HG02763 (cell line): ENCODE measurements around the gene ITGB8.
"Not testable (repeated sequence)": the region's sequence is repeated elsewhere in the genome, so short reads cannot be mapped to it uniquely, and the experiment has no call there.

Experiments used
- ATAC-seq: cut with Tn5 transposase; IDR thresholded peaks from one replicate; pipeline ENCODE4 v1.9.1; 2021; ENCODE audit warnings: mild to moderate bottlenecking, moderate library complexity; ENCODE audit not compliant: unreplicated experiment

Gene ITGB8

DNA sequence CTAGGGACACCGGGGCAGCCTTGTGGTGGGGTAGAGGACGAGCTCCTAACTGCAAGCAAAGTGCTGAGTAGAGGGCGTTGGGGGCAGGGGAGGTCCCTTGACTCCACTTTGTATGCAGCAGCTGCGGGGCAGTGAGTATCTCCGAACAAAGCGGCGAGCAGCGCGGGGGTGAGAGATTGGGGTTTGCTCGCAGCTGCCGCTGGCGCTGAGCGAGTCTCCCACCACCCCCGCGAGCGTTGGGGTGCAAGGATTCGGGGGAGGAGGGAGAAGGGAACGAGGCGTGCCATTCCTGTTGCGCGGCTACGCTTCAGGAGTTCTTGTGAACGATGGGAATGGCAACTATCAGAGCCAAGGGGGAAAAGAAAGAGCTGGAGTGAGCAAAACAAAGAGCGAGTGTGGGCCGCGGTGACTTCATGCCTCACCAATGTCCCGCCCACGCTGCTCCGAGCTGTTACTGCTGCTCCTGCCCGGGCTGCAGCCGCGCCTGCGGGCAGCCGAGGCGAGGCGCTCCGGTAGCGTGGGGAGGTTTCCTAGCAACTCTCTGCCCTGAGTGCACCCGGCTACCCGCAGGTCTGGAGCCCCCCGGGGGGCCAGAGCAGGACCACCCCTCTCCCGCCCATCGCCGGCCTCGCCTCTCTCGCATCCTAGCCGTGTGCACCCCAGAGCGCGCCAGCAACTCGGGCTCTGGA, at the start of gene ITGB8:
TSS of gene ITGB8 (plus strand) at position 662 of the 689 bp plus-strand sequence. CDS start 907 bp downstream, outside the sequence.
- ATAC-seq = peak; percentile 58

- no peak for ATAC-seq
Measured at GRCh38 chr7:20282959-20283358, 47.7 kb upstream of the ITGB8 start.

DNA sequence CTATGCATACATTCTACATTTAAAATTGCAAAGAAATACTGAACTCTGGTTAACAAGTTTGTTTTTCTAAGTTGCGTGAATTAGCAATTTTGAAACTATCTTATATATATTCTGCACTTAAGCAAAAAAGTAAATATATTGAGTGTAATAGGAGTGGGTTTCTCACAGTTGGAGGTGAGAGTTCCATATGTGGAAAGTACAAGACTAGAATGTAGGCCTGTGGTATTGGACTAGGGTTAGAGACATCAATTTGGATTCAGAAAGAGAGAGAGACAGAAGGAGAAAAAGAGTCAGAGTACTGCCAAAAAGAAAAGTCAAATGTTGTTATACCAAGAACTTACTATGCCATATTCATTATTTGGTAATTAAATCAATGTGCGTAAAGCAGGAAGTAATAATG, 47.3 kb upstream of the ITGB8 start:
- ATAC-seq = no peak

DNA sequence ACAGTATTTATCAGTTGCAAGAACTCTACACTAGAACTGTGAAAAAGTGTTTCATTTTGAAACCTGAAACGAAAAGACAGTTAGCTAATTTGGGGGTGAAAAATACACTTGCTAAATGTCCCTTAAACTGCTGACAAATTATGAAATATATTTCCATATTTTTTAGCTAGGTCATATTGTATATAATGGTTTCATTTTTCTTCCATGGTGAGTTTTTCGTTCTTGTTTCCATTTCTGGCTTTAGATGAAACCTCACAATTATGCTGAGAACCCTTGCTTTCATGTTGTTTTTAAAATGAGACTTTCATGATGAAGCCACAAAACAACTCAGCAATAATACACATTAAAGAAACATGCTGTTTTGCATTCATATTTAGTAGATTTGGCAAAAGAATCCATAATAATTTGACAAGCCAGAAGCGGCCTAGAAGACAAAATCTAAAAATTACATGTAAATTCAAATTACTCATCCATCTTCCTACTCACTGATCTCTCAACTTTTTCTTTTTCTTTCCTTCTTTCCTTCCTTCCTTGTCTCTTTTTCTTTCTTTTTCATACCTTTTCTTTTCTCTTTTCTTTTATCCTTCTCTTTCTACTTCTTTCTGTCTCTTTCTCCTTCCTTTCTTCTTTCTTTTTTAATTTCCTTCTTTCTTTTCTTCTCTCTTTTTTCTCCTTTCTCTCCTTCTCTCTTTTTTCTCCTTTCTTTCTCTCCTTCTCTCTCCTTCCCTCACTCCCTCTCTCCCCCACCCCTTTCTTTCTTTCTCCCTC, 46.5 kb upstream of the ITGB8 start:
- no peak for ATAC-seq

- ATAC-seq = no peak
Measured at GRCh38 chr7:20284771-20285143, 45.9 kb upstream of the ITGB8 start.

DNA sequence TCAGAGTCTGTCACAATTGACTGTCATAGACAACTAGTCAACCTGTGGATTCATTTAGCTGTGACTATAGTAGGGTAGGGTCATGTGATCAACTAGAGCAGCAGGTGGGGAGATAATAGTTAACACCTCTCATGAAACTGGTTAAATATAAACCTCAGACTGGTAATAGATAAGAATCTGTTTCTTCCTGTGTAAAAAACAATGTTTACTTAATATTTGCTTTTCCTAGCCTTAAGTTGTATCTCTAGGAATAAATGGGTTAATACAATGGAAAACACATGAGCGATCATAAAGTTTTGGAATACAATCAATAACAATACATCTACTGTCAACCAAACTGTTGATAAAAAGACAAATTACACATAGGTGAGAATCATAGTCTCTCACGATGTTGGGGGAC, 43.4 kb upstream of the ITGB8 start:
- peak; percentile 66 for ATAC-seq

DNA sequence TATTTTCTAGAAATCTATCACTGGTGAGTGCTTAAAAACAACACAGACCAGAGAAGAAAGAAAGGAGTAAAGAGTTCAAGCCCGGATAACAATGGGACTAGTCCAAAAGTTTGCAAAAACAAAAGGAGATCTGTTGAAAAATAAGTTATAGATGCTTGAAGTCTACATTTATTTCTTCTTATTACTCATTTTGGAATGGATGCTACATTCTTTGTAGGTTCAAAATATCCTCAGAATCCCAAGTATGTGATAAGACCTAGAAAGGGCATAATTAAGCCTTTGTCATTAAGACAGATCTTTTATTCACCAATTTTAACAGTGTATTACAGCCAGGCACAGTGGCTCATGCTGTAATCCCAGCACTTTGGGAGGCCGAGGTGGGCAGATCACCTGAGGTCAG, 42.7 kb upstream of the ITGB8 start:
- ATAC-seq = no peak

- ATAC-seq = no peak
Measured at GRCh38 chr7:20290505-20291111, 40.1 kb upstream of the ITGB8 start.

DNA sequence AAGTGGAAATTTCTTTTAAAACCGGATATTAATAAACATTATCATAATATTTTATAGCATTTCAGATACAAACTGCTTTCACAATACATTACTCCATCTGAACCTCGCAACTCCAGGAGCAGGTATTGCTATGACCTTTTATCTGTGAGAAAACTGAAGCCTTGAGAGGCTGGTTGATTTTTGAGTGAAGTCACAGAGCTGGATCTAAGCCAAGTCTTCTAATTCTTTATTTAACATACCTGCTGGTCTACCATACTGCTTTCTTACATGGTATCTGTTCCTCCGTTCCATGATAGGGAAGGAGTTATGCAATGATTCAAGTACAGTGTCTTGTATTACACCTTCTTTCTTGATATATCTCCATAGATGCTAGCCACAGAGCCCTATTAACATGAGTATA, 37.4 kb upstream of the ITGB8 start:
- no peak for ATAC-seq

DNA sequence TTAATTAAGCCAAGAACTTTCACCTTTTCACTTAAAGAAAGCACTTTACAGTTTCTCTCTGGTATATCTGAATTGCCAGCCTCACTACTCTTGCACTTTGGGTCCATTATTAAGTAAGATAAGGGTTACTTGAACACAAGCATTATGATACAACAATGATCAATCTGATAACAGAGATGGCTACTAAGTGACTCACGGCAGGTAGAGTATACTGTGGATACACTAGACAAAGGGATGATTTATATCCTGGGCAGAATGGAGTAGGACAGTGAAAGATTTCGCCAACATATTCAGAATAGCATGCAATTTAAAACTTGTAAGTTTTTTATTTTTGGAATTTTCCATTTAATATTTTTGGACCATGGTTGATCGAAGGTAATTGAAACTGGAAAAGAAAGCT, 34.3 kb upstream of the ITGB8 start:
- ATAC-seq = no peak

- no peak for ATAC-seq
Measured at GRCh38 chr7:20296901-20297300, 33.8 kb upstream of the ITGB8 start.

GRCh38 chr7:20298486-20298901, 32.2 kb upstream of the ITGB8 start:
- ATAC-seq = no peak

- no peak for ATAC-seq
Measured at GRCh38 chr7:20299145-20299544, 31.6 kb upstream of the ITGB8 start.

DNA sequence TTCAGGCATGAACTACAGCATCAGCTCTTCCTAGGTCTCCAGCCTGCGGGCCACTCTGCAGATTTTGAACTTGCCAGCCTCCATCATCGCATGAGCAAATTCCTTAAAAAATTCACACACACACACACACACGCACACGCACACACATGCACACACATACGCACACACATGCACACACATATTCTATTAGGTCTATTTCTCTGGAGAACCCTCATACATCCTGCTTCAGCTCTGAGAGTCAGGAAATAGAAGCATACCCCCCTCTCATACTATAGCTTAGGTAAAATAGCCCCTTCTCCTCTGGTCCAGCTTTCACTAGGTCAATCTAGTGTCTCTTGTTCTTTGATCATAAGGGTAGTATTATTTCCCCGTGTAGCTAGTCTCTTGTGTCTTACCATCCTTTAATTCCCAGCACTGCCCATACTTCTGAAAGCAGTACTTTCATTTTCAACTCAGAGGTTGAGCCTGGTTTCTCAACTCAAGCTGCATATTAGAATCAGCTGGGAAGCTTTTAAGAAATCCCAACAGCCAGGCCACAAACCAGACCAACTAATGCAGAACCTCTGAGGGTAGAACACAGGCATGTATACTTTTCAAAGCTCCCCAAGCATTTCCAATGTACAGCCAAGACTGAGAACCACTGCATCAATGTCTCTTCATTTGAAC, 30.9 kb upstream of the ITGB8 start:
- no peak for ATAC-seq

- ATAC-seq = no peak
Measured at GRCh38 chr7:20301311-20301939, 29.3 kb upstream of the ITGB8 start.

- ATAC-seq = not testable (repeated sequence)
Measured at GRCh38 chr7:20302300-20302699, 28.4 kb upstream of the ITGB8 start.

DNA sequence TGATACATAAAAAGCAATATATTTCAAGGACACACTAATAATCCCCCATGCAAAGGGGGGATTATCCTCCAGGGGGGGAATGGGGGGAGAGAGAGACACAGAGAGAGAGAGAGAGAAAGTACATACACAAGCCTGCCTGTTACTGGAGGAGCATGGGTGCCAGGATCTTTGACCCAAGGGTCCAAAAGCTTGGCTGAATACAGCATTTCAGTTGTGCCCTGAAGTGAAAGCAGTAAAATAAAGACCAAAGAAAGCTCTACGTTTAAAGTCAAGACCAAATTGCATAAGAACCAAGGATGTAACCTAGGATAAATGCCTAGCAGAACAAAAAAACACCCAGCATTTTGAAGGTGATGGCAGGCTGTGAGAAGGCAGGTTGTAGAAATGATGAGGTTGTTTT, 27.8 kb upstream of the ITGB8 start:
- no peak for ATAC-seq

- ATAC-seq = no peak
Measured at GRCh38 chr7:20304366-20304765, 26.3 kb upstream of the ITGB8 start.

DNA sequence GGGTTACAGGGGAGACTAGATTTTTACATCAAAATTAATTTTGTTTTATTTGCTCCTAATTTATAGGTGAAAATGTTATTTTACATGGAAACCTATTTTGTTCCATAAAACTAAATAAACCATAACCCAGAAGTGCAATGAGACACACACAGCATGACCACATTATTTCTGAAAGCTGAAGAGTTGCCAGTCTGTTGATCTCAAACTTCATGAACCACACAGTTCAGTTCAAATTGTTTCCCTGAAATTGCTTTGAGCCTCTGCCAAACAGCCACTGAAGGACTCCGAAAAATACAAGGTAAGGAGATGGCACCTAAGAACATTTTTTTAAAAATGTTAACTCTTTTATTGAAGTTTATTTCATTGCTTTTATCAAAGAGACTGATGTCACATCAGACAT, 25.0 kb upstream of the ITGB8 start:
- ATAC-seq = no peak

GRCh38 chr7:20306180-20306946, 24.3 kb upstream of the ITGB8 start:
- ATAC-seq = no peak
